DOHH2 (cell line): ENCODE measurements around the gene CYP2D6.

ENCODE experiments used
- H3F3A ChIP-seq: fragments of 200-600 bp; sonication (generic), shearing (Covaris generic); 2 replicates; pipeline ENCODE4 v1.6.0; 2016; ENCODE audit warnings: antibody characterized with exemption, mild to moderate bottlenecking; ENCODE audit not compliant: control insufficient read depth, insufficient read depth
- H3K27ac ChIP-seq: fragments of 200-600 bp; sonication (generic); 2 replicates; pipeline ENCODE4 v1.5.1; 2014; ENCODE audit warnings: low read depth, mild to moderate bottlenecking, low read length, moderate library complexity
- H3K27me3 ChIP-seq: fragments of 200-600 bp; sonication (generic); 2 replicates; pipeline ENCODE4 v1.6.1; 2014; ENCODE audit warnings: mild to moderate bottlenecking, low read length, mixed read lengths; ENCODE audit not compliant: control insufficient read depth
- H3K36me3 ChIP-seq: fragments of 200-600 bp; sonication (generic); 2 replicates; pipeline ENCODE4 v1.6.1; 2014; ENCODE audit warnings: mild to moderate bottlenecking, low read length, moderate library complexity, mixed read lengths; ENCODE audit not compliant: control insufficient read depth
- H3K4me1 ChIP-seq: fragments of 200-600 bp; sonication (generic); 2 replicates; pipeline ENCODE4 v1.6.1; 2014; ENCODE audit warnings: mild to moderate bottlenecking, low read length, mixed read lengths; ENCODE audit not compliant: control insufficient read depth
- H3K4me2 ChIP-seq: fragments of 200-600 bp; sonication (generic); 2 replicates; pipeline ENCODE4 v1.6.0; 2014; ENCODE audit warnings: mild to moderate bottlenecking, low read length, moderate library complexity
- H3K4me3 ChIP-seq: fragments of 200-600 bp; sonication (generic); 2 replicates; pipeline ENCODE4 v1.5.1; 2014; ENCODE audit warnings: mild to moderate bottlenecking, low read length, mixed read lengths
- H3K79me2 ChIP-seq: fragments of 200-600 bp; sonication (generic); 2 replicates; pipeline ENCODE4 v1.6.1; 2014; ENCODE audit warnings: mild to moderate bottlenecking, low read length, mixed read lengths; ENCODE audit not compliant: control insufficient read depth
- H3K9me2 ChIP-seq: fragments of 200-600 bp; sonication (generic); replicated peaks from 2 replicates; pipeline ENCODE4 v1.6.1; 2014; ENCODE audit warnings: mild to moderate bottlenecking, low read length, mixed read lengths; ENCODE audit not compliant: control insufficient read depth
- H3K9me3 ChIP-seq: fragments of 200-600 bp; sonication (generic); 2 replicates; pipeline ENCODE4 v1.6.1; 2014; ENCODE audit warnings: antibody characterized with exemption, low read length, mixed read lengths; ENCODE audit not compliant: control insufficient read depth, insufficient read depth
- H4K20me1 ChIP-seq: fragments of 200-600 bp; sonication (generic); 2 replicates; pipeline ENCODE4 v1.6.0; 2014; ENCODE audit warnings: low read depth, mild to moderate bottlenecking, antibody characterized with exemption, low read length, moderate library complexity; ENCODE audit not compliant: control insufficient read depth, insufficient read depth
- EZH2phosphoT487 ChIP-seq: fragments of 200-600 bp; sonication (generic); IDR thresholded peaks from 2 replicates; pipeline ENCODE4 v1.6.1; 2017; ENCODE audit warnings: borderline replicate concordance, mild to moderate bottlenecking, antibody characterized with exemption, low read length, moderate library complexity, mixed read lengths
- TF ChIP-seq, protein P1 (sequence below): fragments of 200-600 bp; sonication (generic); IDR thresholded peaks from one replicate; pipeline ENCODE4 v1.5.1; 2014; ENCODE audit warnings: antibody characterized with exemption, mild to moderate bottlenecking, low read depth, low read length; ENCODE audit not compliant: poor library complexity, severe bottlenecking

The CYP2D6 gene

DNA sequence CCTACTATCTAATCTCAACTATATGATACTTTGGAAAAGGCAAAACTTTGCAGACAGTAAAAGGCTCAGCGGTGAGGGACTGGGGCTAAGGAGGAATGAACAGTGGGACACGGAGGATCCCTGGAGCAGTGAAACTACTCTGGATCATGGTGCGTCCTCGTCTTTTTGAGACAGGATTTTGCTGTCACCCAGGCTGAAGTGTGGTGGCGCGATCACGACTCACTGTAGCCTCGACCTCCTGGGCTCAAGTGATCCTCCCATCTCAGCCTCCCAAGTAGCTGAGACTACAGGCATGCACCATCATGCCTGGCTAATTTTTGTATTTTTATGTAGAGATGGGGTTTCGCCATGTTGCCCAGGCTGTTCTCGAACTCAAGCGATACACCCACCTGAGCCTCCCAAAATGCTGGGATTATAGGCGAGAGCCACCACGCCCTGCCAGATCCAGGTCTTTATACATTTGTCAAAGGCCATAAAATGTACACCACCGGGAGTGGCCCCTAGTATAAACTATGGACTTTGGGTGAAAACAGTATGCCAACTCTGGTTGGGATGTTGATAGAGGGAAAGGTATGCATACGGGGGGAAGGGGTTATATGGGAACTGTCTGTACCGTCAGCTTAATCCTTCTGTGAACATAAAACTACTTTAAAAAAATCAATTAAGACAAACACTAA is 28.0 kb upstream of the CYP2D6 start:
- Histone ChIP-seq H3K79me2 (no peaks in the 10 kb centered on the region), H3K9me3 (no peaks in the 10 kb centered on the region), H3F3A (peaks cover 4% of the 10 kb centered on the region; the same call in 1 of the 2 replicates), H3K36me3 (no peaks in the 10 kb centered on the region; the same call in 1 of the 2 replicates), H3K4me2 (no peak overlapping the region), H4K20me1 (no peaks in the 10 kb centered on the region), H3K27ac (no peak overlapping the region), H3K9me2 (no peaks in the 10 kb centered on the region), H3K4me3 (no peak overlapping the region), H3K27me3 (no peaks in the 10 kb centered on the region), H3K4me1 (no peaks in the 10 kb centered on the region)
- TF ChIP-seq EZH2phosphoT487 = no peak
- TF ChIP-seq, protein P1, sequence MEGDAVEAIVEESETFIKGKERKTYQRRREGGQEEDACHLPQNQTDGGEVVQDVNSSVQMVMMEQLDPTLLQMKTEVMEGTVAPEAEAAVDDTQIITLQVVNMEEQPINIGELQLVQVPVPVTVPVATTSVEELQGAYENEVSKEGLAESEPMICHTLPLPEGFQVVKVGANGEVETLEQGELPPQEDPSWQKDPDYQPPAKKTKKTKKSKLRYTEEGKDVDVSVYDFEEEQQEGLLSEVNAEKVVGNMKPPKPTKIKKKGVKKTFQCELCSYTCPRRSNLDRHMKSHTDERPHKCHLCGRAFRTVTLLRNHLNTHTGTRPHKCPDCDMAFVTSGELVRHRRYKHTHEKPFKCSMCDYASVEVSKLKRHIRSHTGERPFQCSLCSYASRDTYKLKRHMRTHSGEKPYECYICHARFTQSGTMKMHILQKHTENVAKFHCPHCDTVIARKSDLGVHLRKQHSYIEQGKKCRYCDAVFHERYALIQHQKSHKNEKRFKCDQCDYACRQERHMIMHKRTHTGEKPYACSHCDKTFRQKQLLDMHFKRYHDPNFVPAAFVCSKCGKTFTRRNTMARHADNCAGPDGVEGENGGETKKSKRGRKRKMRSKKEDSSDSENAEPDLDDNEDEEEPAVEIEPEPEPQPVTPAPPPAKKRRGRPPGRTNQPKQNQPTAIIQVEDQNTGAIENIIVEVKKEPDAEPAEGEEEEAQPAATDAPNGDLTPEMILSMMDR = no peak

DNA sequence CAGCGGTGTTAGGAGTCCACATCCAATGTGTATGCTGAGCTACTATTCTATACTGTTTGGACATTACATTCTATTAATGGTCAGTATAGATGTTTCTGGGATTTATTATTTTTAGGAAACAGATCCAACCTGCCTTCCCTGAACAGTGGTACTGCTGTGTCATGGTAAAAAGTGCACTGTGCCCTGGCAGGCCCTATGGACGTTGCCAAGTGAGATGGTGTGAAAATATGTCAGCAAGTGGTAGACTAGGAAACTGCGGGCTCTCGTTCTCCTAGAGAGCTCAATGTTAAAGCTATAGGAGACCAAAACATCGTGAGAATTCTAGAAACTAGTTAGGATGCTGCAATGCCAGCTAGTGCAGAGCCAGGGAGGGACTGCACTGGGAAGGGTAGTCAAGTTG is 26.0 kb upstream of the CYP2D6 start:
- H3K4me1 ChIP-seq = no peaks in the 10 kb centered on the region
- H4K20me1 ChIP-seq = no peaks in the 10 kb centered on the region
- no peaks in the 10 kb centered on the region for H3K79me2 ChIP-seq
- no peaks in the 10 kb centered on the region for H3K9me3 ChIP-seq
- no peak overlapping the region for H3K27ac ChIP-seq
- peaks cover 4% of the 10 kb centered on the region; the same call in 1 of the 2 replicates for H3F3A ChIP-seq
- H3K36me3 ChIP-seq = no peaks in the 10 kb centered on the region; the same call in 1 of the 2 replicates
- H3K4me2 ChIP-seq = no peak overlapping the region
- H3K9me2 ChIP-seq = no peaks in the 10 kb centered on the region
- H3K27me3 ChIP-seq = no peaks in the 10 kb centered on the region
- TF ChIP-seq EZH2phosphoT487 = no peak
- TF ChIP-seq, protein P1 = no peak
- H3K4me3 ChIP-seq = no peak overlapping the region

DNA sequence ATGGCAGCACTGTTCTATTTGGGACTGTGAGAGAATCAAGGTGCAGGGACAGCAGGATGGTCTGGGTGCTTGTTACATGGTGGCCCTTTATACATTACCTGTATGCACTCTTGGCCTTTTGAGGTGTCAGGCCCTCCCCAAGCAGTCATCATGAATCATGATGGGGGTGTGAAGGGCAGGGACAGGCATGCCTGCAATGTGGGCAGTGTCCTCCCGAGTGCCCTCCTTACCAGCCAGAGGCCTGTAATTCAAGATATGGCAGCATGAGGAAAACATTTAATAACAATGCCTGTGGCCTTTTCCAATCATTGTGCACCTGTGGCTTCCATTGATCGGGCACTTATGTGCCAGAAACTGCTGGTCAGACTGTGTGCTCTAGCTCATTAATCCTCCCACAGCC is 25.5 kb upstream of the CYP2D6 start:
- no peak overlapping the region for H3K4me3 ChIP-seq
- no peaks in the 10 kb centered on the region for H3K27me3 ChIP-seq
- no peaks in the 10 kb centered on the region for H3K79me2 ChIP-seq
- H3K9me3 ChIP-seq = no peaks in the 10 kb centered on the region
- TF ChIP-seq, protein P1 = no peak
- no peak for TF ChIP-seq EZH2phosphoT487
- H4K20me1 ChIP-seq = no peaks in the 10 kb centered on the region
- H3K4me1 ChIP-seq = no peaks in the 10 kb centered on the region
- no peak overlapping the region for H3K4me2 ChIP-seq
- H3K27ac ChIP-seq = no peak overlapping the region
- H3F3A ChIP-seq = peaks cover 4% of the 10 kb centered on the region; the same call in 1 of the 2 replicates
- no peaks in the 10 kb centered on the region; the same call in 1 of the 2 replicates for H3K36me3 ChIP-seq
- H3K9me2 ChIP-seq = no peaks in the 10 kb centered on the region
